ENCODE data around the gene NF1. TPM values are rescaled to one million over a fixed set of nuclear protein-coding genes. Genes with fewer than 3 reads are reported as not detected.
A peak's percentile ranks its signal among the peaks of the same experiment; 100 is the strongest.

NF1 gene
- total and polyA plus RNA-seq, 2 experiments from 2014 or later, result 8.4 to 45.9 TPM

DNA sequence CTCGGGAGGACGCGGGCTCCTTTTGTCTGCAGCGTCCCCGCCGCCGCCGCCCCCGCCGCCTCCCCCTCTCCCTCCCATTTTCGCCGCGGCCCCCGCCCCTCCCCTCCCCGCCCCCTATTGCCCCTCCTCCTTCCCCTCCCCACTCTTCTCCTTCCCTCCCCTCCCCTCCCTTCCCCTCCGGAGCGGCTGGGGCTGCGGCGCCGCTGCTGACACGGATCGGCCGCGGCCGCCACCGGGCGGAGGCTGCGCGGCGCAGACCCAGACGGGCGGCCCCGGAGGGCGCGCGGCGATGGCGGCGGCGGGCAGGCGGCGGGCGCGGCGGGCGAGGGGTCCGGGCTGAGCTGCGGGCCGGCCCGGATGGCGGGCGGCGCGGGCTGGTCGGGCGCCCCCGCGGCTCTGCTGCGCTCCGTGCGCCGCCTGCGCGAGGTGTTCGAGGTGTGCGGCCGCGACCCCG, 296.7 kb downstream of the NF1 start, which contains the start of gene RAB11FIP4:
TSS of gene RAB11FIP4 (plus strand) at position 180 of the 454 bp plus-strand sequence. CDS start at position 358, 178 bp downstream.
- H2AFZ ChIP-seq, result no peak within 1 kb of the TSS
- no peaks in the 10 kb centered on the region for H3K36me3 ChIP-seq (replicated peaks; ENCODE audit: insufficient read depth, low read depth)
- peak within 1 kb of the TSS; percentile 86 for H3K4me2 ChIP-seq
- H4K20me1 ChIP-seq (ENCODE audit: insufficient read depth, poor library complexity, severe bottlenecking), result no peaks in the 10 kb centered on the region
- TF ChIP-seq EZH2phosphoT487 (IDR thresholded peaks at IDR 0.05; ENCODE audit: low read depth, severe bottlenecking, unreplicated experiment) (no peak), EZH2 (IDR thresholded peaks at IDR 0.05; ENCODE audit: borderline replicate concordance) (no peak)
- TF ChIP-seq, protein P1, sequence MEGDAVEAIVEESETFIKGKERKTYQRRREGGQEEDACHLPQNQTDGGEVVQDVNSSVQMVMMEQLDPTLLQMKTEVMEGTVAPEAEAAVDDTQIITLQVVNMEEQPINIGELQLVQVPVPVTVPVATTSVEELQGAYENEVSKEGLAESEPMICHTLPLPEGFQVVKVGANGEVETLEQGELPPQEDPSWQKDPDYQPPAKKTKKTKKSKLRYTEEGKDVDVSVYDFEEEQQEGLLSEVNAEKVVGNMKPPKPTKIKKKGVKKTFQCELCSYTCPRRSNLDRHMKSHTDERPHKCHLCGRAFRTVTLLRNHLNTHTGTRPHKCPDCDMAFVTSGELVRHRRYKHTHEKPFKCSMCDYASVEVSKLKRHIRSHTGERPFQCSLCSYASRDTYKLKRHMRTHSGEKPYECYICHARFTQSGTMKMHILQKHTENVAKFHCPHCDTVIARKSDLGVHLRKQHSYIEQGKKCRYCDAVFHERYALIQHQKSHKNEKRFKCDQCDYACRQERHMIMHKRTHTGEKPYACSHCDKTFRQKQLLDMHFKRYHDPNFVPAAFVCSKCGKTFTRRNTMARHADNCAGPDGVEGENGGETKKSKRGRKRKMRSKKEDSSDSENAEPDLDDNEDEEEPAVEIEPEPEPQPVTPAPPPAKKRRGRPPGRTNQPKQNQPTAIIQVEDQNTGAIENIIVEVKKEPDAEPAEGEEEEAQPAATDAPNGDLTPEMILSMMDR (IDR thresholded peaks at IDR 0.05; ENCODE audit: poor library complexity), result no peak
- H3K4me3 ChIP-seq, result peak within 1 kb of the TSS; percentile 55
- no peaks in the 10 kb centered on the region for H3K9me2 ChIP-seq (replicated peaks; ENCODE audit: insufficient read depth)
- 2% methylated on average over 19 of the region's 69 CpGs for WGBS (ENCODE audit: low lambda C conversion rate, missing lambda C conversion rate)
- peaks cover 51% of the 10 kb centered on the region for H3K27me3 ChIP-seq
- H3K4me1 ChIP-seq (ENCODE audit: insufficient read depth), result peaks cover 4% of the 10 kb centered on the region
- no peaks in the 10 kb centered on the region for H3K79me2 ChIP-seq
- no peaks in the 10 kb centered on the region for H3K9me3 ChIP-seq (ENCODE audit: low read depth)
- peak; percentile 58 for DNase-seq (ENCODE audit: low spot score)
- H3K27ac ChIP-seq, result no peak within 1 kb of the TSS

DNA sequence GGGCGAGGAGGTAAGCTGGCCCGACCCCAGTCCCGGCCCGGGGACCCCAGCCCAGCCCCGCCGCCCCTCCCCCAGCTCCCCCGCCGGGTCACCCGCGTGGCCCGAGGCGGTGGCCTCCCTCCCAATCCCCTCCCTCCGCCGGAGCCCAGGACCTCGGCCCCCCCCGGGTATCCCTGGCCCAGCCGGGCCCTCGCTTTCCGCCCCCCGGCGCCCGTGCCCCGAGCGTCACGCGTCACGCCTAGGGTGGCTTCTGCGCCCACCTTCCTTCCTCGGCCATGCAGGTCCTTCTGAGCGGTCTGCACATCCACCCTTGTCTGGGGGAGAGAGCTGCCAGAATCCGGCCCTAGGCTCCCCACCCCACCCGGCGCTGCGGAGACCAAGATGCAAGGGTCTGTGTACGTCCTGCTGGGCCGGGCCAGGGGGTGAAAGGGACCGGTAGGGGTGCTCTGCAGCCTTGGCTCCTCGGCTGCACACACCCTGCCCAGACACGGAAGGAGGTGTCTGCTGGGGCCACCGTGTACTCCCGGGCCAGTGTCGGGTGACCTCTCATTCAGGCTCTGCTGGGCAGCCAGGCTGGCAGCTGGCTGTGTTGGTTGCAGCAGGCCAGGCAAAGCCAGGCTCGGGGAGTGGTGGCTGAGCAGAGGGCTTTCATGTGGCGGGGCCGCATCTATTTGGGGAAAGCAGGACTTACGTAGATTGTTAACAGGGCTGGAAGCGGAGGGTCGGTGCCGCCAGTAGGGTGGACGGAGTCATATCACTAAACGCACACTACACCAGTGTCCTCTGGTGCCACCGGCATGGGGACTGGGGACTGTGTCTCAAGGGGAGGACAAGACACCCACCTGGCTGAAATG, 297.5 kb downstream of the NF1 start:
- 47% methylated on average over 22 of the region's 52 CpGs for WGBS (ENCODE audit: low lambda C conversion rate, missing lambda C conversion rate)
- no peaks in the 10 kb centered on the region for H4K20me1 ChIP-seq (ENCODE audit: insufficient read depth, poor library complexity, severe bottlenecking)
- H3K27me3 ChIP-seq, result peaks cover 51% of the 10 kb centered on the region
- no peak for DNase-seq (ENCODE audit: low spot score)
- H3K4me1 ChIP-seq (ENCODE audit: insufficient read depth), result peaks cover 4% of the 10 kb centered on the region
- no peak overlapping the region for H3K4me3 ChIP-seq
- H3K79me2 ChIP-seq, result no peaks in the 10 kb centered on the region
- peak; percentile 60 for TF ChIP-seq EZH2 (IDR thresholded peaks at IDR 0.05; ENCODE audit: borderline replicate concordance)
- TF ChIP-seq, protein P1 (IDR thresholded peaks at IDR 0.05; ENCODE audit: poor library complexity), result no peak
- no peak for TF ChIP-seq EZH2phosphoT487 (IDR thresholded peaks at IDR 0.05; ENCODE audit: low read depth, severe bottlenecking, unreplicated experiment)
- H3K9me3 ChIP-seq (ENCODE audit: low read depth), result no peaks in the 10 kb centered on the region
- H3K9me2 ChIP-seq (replicated peaks; ENCODE audit: insufficient read depth), result no peaks in the 10 kb centered on the region
- no peak overlapping the region for H3K27ac ChIP-seq
- H3K36me3 ChIP-seq (replicated peaks; ENCODE audit: insufficient read depth, low read depth), result no peaks in the 10 kb centered on the region
- H3K4me2 ChIP-seq, result peak overlapping the region; percentile 81
- no peak overlapping the region for H2AFZ ChIP-seq

DNA sequence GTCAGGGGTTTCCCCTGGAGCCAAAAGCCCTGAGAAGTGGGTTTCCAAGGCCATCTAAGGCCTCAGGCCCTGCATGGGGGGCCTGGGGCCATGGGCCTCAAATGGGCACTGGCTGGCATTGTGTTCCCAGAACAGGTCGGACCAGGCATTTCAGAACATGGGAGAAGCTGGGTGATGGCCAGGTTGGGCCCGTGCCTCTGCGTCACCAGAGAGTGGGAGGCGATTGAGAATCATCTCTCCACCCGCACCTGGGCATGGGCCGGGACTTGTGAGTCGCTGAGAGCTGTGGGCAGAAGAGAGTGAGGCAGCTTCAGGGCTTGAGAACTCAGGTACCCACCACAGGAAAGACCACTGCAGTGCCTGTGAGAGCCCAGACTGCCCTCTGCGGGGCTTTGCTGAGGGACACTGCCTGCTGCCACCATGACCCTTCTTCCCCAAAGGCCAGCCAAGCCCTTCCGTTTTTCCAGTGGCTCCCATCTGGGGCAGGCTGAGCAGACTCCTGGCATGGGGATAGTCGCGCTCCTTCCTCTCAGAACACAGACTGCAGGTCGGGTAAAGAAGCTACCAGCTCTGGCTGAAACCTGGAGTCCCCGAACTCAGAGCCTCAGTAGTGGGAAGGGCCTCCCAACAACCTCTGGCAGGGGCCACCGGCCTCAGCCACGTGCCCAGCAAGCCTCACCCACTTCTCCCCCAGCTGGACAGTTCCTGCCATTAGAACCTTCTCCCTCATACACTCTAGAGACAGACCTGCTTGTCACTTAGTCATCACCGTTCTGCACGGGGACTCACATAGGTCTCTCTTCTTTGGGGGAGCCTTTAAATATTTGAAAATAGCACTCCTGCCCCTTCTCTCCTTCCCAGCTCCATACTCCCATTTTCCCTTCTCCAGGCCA, 298.3 kb downstream of the NF1 start:
- no peaks in the 10 kb centered on the region for H3K9me2 ChIP-seq (replicated peaks; ENCODE audit: insufficient read depth)
- no peaks in the 10 kb centered on the region for H3K9me3 ChIP-seq (ENCODE audit: low read depth)
- H2AFZ ChIP-seq, result no peak overlapping the region
- peaks cover 51% of the 10 kb centered on the region for H3K27me3 ChIP-seq
- no peak overlapping the region for H3K27ac ChIP-seq
- no peak overlapping the region for H3K4me3 ChIP-seq
- H3K36me3 ChIP-seq (replicated peaks; ENCODE audit: insufficient read depth, low read depth), result no peaks in the 10 kb centered on the region
- H3K4me2 ChIP-seq, result no peak overlapping the region
- no peak for DNase-seq (ENCODE audit: low spot score)
- whole genome bisulfite sequencing (ENCODE audit: low lambda C conversion rate, missing lambda C conversion rate), result 85% methylated on average over 17 of the region's 17 CpGs
- no peaks in the 10 kb centered on the region for H3K79me2 ChIP-seq
- no peaks in the 10 kb centered on the region for H4K20me1 ChIP-seq (ENCODE audit: insufficient read depth, poor library complexity, severe bottlenecking)
- peaks cover 4% of the 10 kb centered on the region for H3K4me1 ChIP-seq (ENCODE audit: insufficient read depth)
- TF ChIP-seq, protein P1 (IDR thresholded peaks at IDR 0.05; ENCODE audit: poor library complexity), result no peak
- no peak for TF ChIP-seq EZH2phosphoT487 (IDR thresholded peaks at IDR 0.05; ENCODE audit: low read depth, severe bottlenecking, unreplicated experiment)
- TF ChIP-seq EZH2 (IDR thresholded peaks at IDR 0.05; ENCODE audit: borderline replicate concordance), result no peak
